ENCODE measurements around the gene THSD4.

Gene THSD4

GRCh38 chr15:71303977-71304376, 188.7 kb downstream of the THSD4 start:
- DNase-seq (ENCODE audit: low read depth) = no peak
- TF ChIP-seq, protein P1, sequence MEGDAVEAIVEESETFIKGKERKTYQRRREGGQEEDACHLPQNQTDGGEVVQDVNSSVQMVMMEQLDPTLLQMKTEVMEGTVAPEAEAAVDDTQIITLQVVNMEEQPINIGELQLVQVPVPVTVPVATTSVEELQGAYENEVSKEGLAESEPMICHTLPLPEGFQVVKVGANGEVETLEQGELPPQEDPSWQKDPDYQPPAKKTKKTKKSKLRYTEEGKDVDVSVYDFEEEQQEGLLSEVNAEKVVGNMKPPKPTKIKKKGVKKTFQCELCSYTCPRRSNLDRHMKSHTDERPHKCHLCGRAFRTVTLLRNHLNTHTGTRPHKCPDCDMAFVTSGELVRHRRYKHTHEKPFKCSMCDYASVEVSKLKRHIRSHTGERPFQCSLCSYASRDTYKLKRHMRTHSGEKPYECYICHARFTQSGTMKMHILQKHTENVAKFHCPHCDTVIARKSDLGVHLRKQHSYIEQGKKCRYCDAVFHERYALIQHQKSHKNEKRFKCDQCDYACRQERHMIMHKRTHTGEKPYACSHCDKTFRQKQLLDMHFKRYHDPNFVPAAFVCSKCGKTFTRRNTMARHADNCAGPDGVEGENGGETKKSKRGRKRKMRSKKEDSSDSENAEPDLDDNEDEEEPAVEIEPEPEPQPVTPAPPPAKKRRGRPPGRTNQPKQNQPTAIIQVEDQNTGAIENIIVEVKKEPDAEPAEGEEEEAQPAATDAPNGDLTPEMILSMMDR (conservative IDR thresholded peaks at IDR 0.05; ENCODE audit: low read depth, low read length) = no peak
- no peak overlapping the region for H3K4me3 ChIP-seq (ENCODE audit: low read length)

DNA sequence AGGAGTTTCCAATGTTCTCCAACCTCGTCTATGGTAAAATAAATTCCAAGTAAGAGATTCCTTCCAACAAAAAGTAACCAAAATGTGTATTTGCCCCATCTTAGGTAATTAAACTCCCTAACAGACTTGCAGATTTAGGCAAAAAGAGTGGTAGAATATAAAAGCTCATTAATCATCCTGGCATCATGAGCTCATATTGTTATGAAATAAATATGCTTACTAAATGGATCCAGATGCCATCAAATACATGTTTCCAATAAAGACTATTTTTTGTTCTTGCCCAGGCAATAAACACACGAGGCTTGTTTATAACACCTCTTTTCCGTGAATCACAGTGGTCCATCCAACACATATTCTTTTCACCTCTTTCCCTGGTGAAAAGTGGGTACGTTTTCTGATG, 189.4 kb downstream of the THSD4 start:
- TF ChIP-seq, protein P1 (conservative IDR thresholded peaks at IDR 0.05; ENCODE audit: low read depth, low read length) = no peak
- no peak overlapping the region for H3K4me3 ChIP-seq (ENCODE audit: low read length)
- DNase-seq (ENCODE audit: low read depth) = no peak

- TF ChIP-seq, protein P1 (conservative IDR thresholded peaks at IDR 0.05; ENCODE audit: low read depth, low read length) = no peak
- DNase-seq (ENCODE audit: low read depth) = no peak
- no peak overlapping the region for H3K4me3 ChIP-seq (ENCODE audit: low read length)
Measured at GRCh38 chr15:71306538-71306937, 191.3 kb downstream of the THSD4 start.

GRCh38 chr15:71312194-71312708, 197.0 kb downstream of the THSD4 start:
- TF ChIP-seq, protein P1 (conservative IDR thresholded peaks at IDR 0.05; ENCODE audit: low read depth, low read length) = no peak
- DNase-seq (ENCODE audit: low read depth) = no peak
- no peak overlapping the region for H3K4me3 ChIP-seq (ENCODE audit: low read length)

DNA sequence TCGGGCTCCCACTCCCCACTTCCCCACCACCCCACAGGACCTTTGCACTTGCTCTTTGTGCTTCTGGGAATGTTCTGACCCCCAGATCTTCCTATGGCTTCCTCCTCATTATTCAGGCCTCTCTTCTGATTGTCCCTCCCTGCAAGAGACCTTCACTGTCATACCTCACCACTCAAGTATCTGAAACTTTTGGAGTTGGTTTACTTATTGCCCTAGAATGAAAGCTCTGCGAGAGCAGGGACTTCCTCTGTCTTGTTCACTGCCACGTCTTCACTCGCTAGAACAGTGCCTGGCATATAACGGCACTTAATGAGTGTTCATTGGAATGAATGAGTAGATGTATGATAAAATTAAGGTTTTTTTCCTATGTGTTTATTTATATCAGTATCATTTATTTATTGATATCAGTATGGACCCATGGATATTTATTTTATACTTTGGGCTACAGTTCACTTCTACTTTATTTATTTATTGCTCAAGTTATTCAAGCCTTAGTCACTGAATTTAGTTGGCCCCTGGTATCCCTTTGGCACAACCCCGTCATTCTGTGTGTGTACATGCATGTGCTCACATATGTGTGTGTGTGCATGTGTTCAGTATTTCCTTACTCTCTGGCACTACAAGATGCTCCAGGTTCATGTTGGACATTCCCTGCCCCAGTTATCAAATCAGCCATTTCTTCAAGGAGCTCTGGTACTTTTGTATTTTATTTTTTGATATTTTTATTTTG, 197.6 kb downstream of the THSD4 start:
- TF ChIP-seq, protein P1 (conservative IDR thresholded peaks at IDR 0.05; ENCODE audit: low read depth, low read length) = no peak
- no peak for DNase-seq (ENCODE audit: low read depth)
- H3K4me3 ChIP-seq (ENCODE audit: low read length) = no peak overlapping the region

- TF ChIP-seq, protein P1 (conservative IDR thresholded peaks at IDR 0.05; ENCODE audit: low read depth, low read length) = no peak
- no peak for DNase-seq (ENCODE audit: low read depth)
- no peak overlapping the region for H3K4me3 ChIP-seq (ENCODE audit: low read length)
Measured at GRCh38 chr15:71313806-71314205, 198.5 kb downstream of the THSD4 start.

GRCh38 chr15:71314956-71315537, 199.8 kb downstream of the THSD4 start:
- TF ChIP-seq, protein P1 (conservative IDR thresholded peaks at IDR 0.05; ENCODE audit: low read depth, low read length) = no peak
- no peak overlapping the region for H3K4me3 ChIP-seq (ENCODE audit: low read length)
- no peak for DNase-seq (ENCODE audit: low read depth)

All from retinal pigment epithelial cell (primary cell).